Measurements from ENCODE around the gene CKM. TPM values are rescaled to one million over a fixed set of nuclear protein-coding genes. Genes with fewer than 3 reads are reported as not detected.

The CKM gene
- total and polyA plus RNA-seq, 2 donors (not counting 3 experiments of a cell fraction or from before 2014, with no cell fraction given), result not detected

- Histone ChIP-seq H3K4me2 (ENCODE audit: insufficient read depth, low read length) (no peak overlapping the region), H3K9ac (replicated peaks; ENCODE audit: extremely low read depth, insufficient read depth, low read length) (no peak overlapping the region), H3K79me2 (ENCODE audit: control insufficient read depth, insufficient read depth, low read length) (no peaks in the 10 kb centered on the region), H3K4me1 (ENCODE audit: control insufficient read depth, extremely low read depth, insufficient read depth, low read length) (no peaks in the 10 kb centered on the region), H3K9me1 (replicated peaks; ENCODE audit: control insufficient read depth, extremely low read depth, insufficient read depth, low read length) (no peaks in the 10 kb centered on the region), H3K27ac (ENCODE audit: insufficient read depth, low read depth, low read length) (no peak overlapping the region), H3K9me3 (replicated peaks; ENCODE audit: control insufficient read depth, insufficient read depth, low read length) (no peaks in the 10 kb centered on the region), H4K20me1 (replicated peaks; ENCODE audit: control insufficient read depth, extremely low read depth, insufficient read depth, low read length) (no peaks in the 10 kb centered on the region), H3K27me3 (ENCODE audit: control insufficient read depth in 2 of 2, insufficient read depth in 2 of 2, low read length in 2 of 2) (no peaks in the 10 kb centered on the region), H3K4me3 (replicated peaks in 1 of 3; ENCODE audit: insufficient read depth in 1 of 3, low read depth in 1 of 3, low read length in 3 of 3) (no peak overlapping the region), H3K36me3 (ENCODE audit: control insufficient read depth in 2 of 2, extremely low read depth in 1 of 2, insufficient read depth in 2 of 2, low read length in 2 of 2) (peaks cover 0 to 14% of the 10 kb centered on the region in 2 experiments), H2AFZ (ENCODE audit: low read depth, low read length) (no peak overlapping the region)
- intact Hi-C loops (cut with micrococcal nuclease) (no loop called here), dilution Hi-C loops (cut with MboI; ENCODE audit: extremely low pct_ligation_motif_present, low sequenced_read_pairs) (no loop called here)
- ChIA-PET POLR2A (no interaction called here), CTCF (interaction anchor here (0.8 kb wide), 1 partner anchor 96 kb away, joined by 3 read pairs; no protein-coding TSS in a partner anchor)
- DNase-seq (ENCODE audit: low read depth, low spot score) (no peak), FAIRE-seq (no peak)
- TF ChIP-seq CTCF (IDR thresholded peaks at IDR 0.05; ENCODE audit: extremely low read depth in 1 of 2, insufficient read depth in 1 of 2, low read depth in 1 of 2, low read length in 2 of 2), result no peak
- TF ChIP-seq FOS (IDR thresholded peaks at IDR 0.05; ENCODE audit: borderline replicate concordance, insufficient read depth, low read length), result no peak
- no peak for TF ChIP-seq MAX (IDR thresholded peaks at IDR 0.05; ENCODE audit: insufficient read depth, insufficient read length)
- TF ChIP-seq POLR2AphosphoS5 (IDR thresholded peaks at IDR 0.05; ENCODE audit: insufficient read depth, low read depth, low read length), result no peak
- no peak for TF ChIP-seq GATA2 (IDR thresholded peaks at IDR 0.05; ENCODE audit: insufficient read depth, insufficient read length, low read depth, low read length)
- TF ChIP-seq EZH2 (IDR thresholded peaks at IDR 0.05; ENCODE audit: borderline replicate concordance, low read depth, low read length, severe bottlenecking), result no peak
- no peak for TF ChIP-seq POLR2A (IDR thresholded peaks at IDR 0.05; ENCODE audit: low read depth, low read length)
- no peak for TF ChIP-seq JUN (IDR thresholded peaks at IDR 0.05; ENCODE audit: borderline replicate concordance, insufficient read depth, insufficient read length, low read depth)
- TF ChIP-seq MYC (IDR thresholded peaks at IDR 0.05; ENCODE audit: low read depth, low read length), result no peak
- BruUV-seq (replicated peaks), result no TSS peak
Observed at GRCh38 chr19:45296355-45296754, 26.3 kb downstream of the CKM start.
